GM10266 (cell line): ENCODE measurements around the gene SWAP70.
"Not testable (repeated sequence)": the region's sequence is repeated elsewhere in the genome, so short reads cannot be mapped to it uniquely, and the experiment has no call there.

ENCODE experiments used
- DNase-seq: peaks from one replicate; pipeline ENCODE4 v3.0.0; 2012; ENCODE audit errors: extremely low spot score
- TF ChIP-seq, protein P1 (sequence below): IDR thresholded peaks from 2 replicates; pipeline ENCODE4 v1.5.1; 2012; ENCODE audit warnings: mild to moderate bottlenecking, low read depth; ENCODE audit not compliant: control insufficient read depth, insufficient read depth; ENCODE audit errors: missing control alignments

The SWAP70 gene

DNA sequence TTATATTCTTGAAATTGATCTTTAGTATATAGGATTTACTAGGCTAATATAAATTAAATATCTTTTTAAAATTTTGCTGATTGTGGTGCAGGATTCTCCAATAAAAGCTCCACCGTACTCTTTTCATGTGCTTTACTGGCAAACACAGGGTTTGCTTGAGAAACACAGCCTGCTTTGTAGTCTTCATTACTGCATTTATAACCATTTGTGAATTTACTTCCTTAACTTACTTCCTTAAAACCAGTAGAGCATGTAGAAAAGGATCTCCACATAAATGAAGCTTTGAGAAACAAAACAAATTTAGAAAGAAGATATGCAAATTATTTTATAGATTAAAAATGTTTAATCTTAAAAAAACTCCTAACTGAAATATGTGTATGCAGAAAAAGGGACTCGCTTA lies 28.8 kb downstream of the SWAP70 start:
- TF ChIP-seq, protein P1, sequence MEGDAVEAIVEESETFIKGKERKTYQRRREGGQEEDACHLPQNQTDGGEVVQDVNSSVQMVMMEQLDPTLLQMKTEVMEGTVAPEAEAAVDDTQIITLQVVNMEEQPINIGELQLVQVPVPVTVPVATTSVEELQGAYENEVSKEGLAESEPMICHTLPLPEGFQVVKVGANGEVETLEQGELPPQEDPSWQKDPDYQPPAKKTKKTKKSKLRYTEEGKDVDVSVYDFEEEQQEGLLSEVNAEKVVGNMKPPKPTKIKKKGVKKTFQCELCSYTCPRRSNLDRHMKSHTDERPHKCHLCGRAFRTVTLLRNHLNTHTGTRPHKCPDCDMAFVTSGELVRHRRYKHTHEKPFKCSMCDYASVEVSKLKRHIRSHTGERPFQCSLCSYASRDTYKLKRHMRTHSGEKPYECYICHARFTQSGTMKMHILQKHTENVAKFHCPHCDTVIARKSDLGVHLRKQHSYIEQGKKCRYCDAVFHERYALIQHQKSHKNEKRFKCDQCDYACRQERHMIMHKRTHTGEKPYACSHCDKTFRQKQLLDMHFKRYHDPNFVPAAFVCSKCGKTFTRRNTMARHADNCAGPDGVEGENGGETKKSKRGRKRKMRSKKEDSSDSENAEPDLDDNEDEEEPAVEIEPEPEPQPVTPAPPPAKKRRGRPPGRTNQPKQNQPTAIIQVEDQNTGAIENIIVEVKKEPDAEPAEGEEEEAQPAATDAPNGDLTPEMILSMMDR = no peak
- no peak for DNase-seq

DNA sequence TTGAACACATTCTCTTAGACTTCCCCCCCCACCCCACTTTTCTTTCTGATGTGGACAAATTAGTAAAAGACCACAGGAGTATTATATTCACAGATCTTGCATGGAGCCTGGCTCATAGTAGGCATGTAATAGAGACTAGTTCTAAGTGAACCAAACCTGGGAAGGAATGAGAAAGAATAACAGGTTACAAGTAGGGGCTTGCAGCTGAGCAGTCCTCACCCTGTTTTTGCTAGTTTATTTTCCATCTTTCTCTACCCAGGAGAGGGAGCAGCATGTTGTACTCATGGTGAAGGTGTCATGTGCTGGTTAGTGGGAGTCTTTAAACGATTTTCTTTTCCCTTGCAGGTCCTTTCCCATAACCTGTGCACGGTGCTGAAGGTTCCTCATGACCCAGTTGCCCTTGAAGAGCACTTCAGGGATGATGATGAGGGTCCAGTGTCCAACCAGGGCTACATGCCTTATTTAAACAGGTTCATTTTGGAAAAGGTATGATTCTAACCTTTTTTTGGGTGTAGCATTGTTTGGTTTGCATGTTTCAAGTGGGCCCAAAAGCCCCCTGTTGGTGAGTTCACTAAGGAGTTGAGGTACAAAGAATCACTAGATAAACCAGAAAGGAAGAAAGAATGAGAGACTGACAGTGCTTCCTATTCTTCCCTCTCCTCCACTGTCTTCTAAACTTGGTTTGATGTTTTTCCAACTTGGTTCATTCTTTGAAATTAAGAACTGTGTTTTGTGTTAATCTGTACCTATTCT lies 30.1 kb downstream of the SWAP70 start:
- DNase-seq = no peak
- TF ChIP-seq, protein P1 = no peak

DNA sequence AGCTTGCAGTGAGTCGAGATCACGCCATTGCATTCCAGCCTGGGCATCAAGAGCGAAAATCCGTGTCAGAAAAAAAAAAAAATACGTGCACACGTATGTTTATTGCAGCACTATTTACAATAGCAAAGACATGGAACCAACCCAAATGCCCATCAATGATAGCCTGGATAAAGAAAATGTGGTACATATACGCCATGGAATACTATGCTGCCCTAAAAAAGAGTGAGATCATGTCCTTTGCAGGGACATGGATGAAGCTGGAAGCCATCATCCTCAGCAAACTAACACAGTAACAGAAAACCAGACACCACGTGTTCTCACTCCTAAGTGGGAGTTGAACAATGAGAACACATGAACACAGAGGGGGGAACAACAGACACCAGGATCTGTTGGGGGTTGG lies 31.4 kb downstream of the SWAP70 start:
- DNase-seq = not testable (repeated sequence)

DNA sequence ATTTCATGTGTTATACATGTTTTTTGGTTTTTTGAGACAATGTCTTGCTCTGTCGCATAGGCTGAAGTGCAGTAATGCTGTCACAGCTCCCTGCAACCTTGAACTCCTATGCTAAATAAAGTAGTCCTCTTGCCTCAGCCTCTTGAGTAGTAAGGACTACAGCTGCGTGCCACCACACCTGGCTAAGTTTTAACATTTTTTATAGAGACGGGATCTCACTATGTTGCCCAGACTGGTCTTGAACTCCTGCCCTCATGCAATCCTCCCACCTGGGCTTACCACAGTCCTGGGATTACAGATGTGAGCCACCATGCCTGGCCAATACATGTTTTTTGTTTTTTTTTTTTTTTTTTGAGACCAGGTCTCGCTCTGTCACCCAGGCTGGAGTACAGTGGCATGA lies 33.9 kb downstream of the SWAP70 start:
- no peak for DNase-seq
- TF ChIP-seq, protein P1 = no peak

GRCh38 chr11:9700105-9700801 lies 36.4 kb downstream of the SWAP70 start:
- DNase-seq = no peak
- TF ChIP-seq, protein P1 = no peak

- DNase-seq = no peak
- TF ChIP-seq, protein P1 = no peak
Observed at GRCh38 chr11:9701799-9702198, 37.9 kb downstream of the SWAP70 start.

DNA sequence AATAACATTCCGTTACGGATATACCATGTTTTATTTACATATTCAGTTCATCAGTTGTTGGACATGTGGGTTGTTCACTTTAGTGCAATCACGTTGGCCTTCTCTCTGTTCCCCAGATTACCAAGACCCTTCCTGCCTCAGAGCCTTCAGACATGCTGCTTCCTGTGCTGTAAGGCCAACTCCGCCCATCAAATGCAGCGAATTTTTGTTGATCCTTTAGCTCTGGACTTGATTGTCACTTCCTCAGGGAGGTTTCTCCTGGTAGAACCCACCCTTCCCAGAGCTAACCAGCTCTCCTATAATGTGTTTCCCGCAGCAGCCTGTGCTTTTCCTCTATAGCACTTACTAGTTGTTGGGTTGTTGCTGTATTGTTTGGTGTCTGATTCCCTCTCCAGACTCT lies 39.4 kb downstream of the SWAP70 start:
- TF ChIP-seq, protein P1 = no peak
- no peak for DNase-seq
